Lung (tissue), 12 donors: Measurements from ENCODE around the gene ANKS1B. TPM values are rescaled to one million over a fixed set of nuclear protein-coding genes. Genes with fewer than 3 reads are reported as not detected.
"Not testable (repeated sequence)": the region's sequence is repeated elsewhere in the genome, so short reads cannot be mapped to it uniquely, and the experiment has no call there.

Experiments used
- ATAC-seq: fragments of 200-7000 bp; cut with Tn5 transposase; one replicate; pipeline ENCODE4 v1.9.1; 2020; ENCODE audit warnings: moderate number of reproducible peaks; ENCODE audit not compliant: insufficient read depth, low FRiP score
- DNase-seq, 3 donors: peaks; one replicate each; pipeline ENCODE4 v3.0.0-alpha.2; 2013 to 2017
- H3K27ac ChIP-seq, 2 donors: one replicate each; pipeline ENCODE4 v1.5.1; 2013; ENCODE audit warnings: mild to moderate bottlenecking in 2 of 2, moderate library complexity in 2 of 2, control low read depth in 1 of 2, inconsistent platforms in 1 of 2, low read depth in 1 of 2, low read length in 1 of 2
- H3K27me3 ChIP-seq, 3 donors: one replicate each; pipeline ENCODE4 v1.5.1; 2013; ENCODE audit warnings: low read length in 2 of 3; ENCODE audit not compliant: control insufficient read depth in 3 of 3, insufficient read depth in 3 of 3
- H3K36me3 ChIP-seq, 4 donors: one replicate each; pipeline ENCODE4 v1.5.1; 2013; ENCODE audit warnings: low read length in 4 of 4, mild to moderate bottlenecking in 1 of 4, moderate library complexity in 1 of 4; ENCODE audit not compliant: control insufficient read depth in 4 of 4, insufficient read depth in 4 of 4
- H3K4me1 ChIP-seq, 5 donors: one replicate each; pipeline ENCODE4 v1.5.1; 2013; ENCODE audit warnings: low read length in 5 of 5, mild to moderate bottlenecking in 2 of 5, moderate library complexity in 1 of 5; ENCODE audit not compliant: control insufficient read depth in 5 of 5, insufficient read depth in 5 of 5
- H3K4me3 ChIP-seq: one replicate; pipeline ENCODE4 v1.5.1; 2013; ENCODE audit warnings: mild to moderate bottlenecking, control low read depth, moderate library complexity
- H3K9ac ChIP-seq, 2 donors: one replicate each; pipeline ENCODE4 v1.5.1; 2013; ENCODE audit warnings: low read length in 2 of 2, control low read depth in 1 of 2; ENCODE audit not compliant: insufficient read depth in 1 of 2
- H3K9me3 ChIP-seq, 4 donors: one replicate each; pipeline ENCODE4 v1.5.1; 2013; ENCODE audit warnings: low read length in 3 of 4, mild to moderate bottlenecking in 1 of 4, moderate library complexity in 1 of 4; ENCODE audit not compliant: control insufficient read depth in 4 of 4, insufficient read depth in 3 of 4
- WGBS, 2 donors: extraction: QIAGEN DNeasy Blood & Tissue Kit; methylation state at CpG; one replicate each; pipeline ENCODE4 v1.1.7; 2013; 5-methylcytosine and 5-hydroxymethylcytosine counted together
- polyA plus RNA-seq, 2 donors: library from polyadenylated mRNA; stranded (reverse); fragments of 200-250 nt; gene quantifications; one replicate each; pipeline ENCODE4 v1.2.1, GENCODE V29; 2013
- total RNA-seq, 2 donors: library from RNA; depleted of rRNA in 1 of 2; stranded (reverse); fragments of >200 nt in 1 of 2; gene quantifications; one replicate each; pipeline ENCODE4 v1.2.1, GENCODE V29; 2014 to 2021
- TF ChIP-seq, protein P1 (sequence below): IDR thresholded peaks from 2 replicates; pipeline ENCODE4 v1.5.1; 2012; ENCODE audit warnings: mild to moderate bottlenecking; ENCODE audit errors: control extremely low read depth, extremely low read depth
- donor health status: control.
- donor health status: control.
- donor health status: Bipolar disorder and iron deficiency.
- donor health status: healthy.
- donor health status: DM: yes; HTN: yes; CAD: no.

ANKS1B gene
- total and polyA plus RNA-seq, 4 donors, result 0.32 to 10.3 (median 3.7) TPM

GRCh38 chr12:98758331-98758730, 1226.4 kb downstream of the ANKS1B start:
- H3K9ac ChIP-seq, result no peak overlapping the region
- H3K4me3 ChIP-seq, result no peak overlapping the region
- H3K9me3 ChIP-seq, result no peaks in the 10 kb centered on the region
- TF ChIP-seq, protein P1, sequence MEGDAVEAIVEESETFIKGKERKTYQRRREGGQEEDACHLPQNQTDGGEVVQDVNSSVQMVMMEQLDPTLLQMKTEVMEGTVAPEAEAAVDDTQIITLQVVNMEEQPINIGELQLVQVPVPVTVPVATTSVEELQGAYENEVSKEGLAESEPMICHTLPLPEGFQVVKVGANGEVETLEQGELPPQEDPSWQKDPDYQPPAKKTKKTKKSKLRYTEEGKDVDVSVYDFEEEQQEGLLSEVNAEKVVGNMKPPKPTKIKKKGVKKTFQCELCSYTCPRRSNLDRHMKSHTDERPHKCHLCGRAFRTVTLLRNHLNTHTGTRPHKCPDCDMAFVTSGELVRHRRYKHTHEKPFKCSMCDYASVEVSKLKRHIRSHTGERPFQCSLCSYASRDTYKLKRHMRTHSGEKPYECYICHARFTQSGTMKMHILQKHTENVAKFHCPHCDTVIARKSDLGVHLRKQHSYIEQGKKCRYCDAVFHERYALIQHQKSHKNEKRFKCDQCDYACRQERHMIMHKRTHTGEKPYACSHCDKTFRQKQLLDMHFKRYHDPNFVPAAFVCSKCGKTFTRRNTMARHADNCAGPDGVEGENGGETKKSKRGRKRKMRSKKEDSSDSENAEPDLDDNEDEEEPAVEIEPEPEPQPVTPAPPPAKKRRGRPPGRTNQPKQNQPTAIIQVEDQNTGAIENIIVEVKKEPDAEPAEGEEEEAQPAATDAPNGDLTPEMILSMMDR, result no peak
- no peaks in the 10 kb centered on the region for H3K4me1 ChIP-seq
- DNase-seq (no peak), ATAC-seq (no peak)
- H3K27me3 ChIP-seq, result no peaks in the 10 kb centered on the region
- H3K27ac ChIP-seq, result no peak overlapping the region
- peaks cover 0 to 6% (median 0%) of the 10 kb centered on the region in 4 donors for H3K36me3 ChIP-seq
- 70 to 91% methylated on average over 3 of the region's 3 CpGs for WGBS, 2 donors

GRCh38 chr12:98757455-98757854, 1227.3 kb downstream of the ANKS1B start:
- H3K4me1 ChIP-seq, result no peaks in the 10 kb centered on the region
- no peaks in the 10 kb centered on the region for H3K9me3 ChIP-seq
- no peak for ATAC-seq
- no peak overlapping the region for H3K27ac ChIP-seq
- peaks cover 0 to 6% (median 0%) of the 10 kb centered on the region in 4 donors for H3K36me3 ChIP-seq
- H3K4me3 ChIP-seq, result no peak overlapping the region
- WGBS, 2 donors, result 61 to 84% methylated on average over 3 to 4 of the region's 4 CpGs
- H3K9ac ChIP-seq, result no peak overlapping the region
- H3K27me3 ChIP-seq, result no peaks in the 10 kb centered on the region
- no peak for DNase-seq
- TF ChIP-seq, protein P1, result no peak

- H3K9me3 ChIP-seq, H3K4me1 ChIP-seq, H3K27ac ChIP-seq, H3K9ac ChIP-seq, ATAC-seq, H3K4me3 ChIP-seq, H3K36me3 ChIP-seq, H3K27me3 ChIP-seq, DNase-seq: not testable (repeated sequence)
- 91 to 92% methylated on average over 5 of the region's 5 CpGs for WGBS, 2 donors
These were observed 1228.9 kb downstream of the ANKS1B start for GRCh38 chr12:98755855-98756254.

- peaks cover 0 to 2% (median 0%) of the 10 kb centered on the region in 4 donors for H3K36me3 ChIP-seq
- no peaks in the 10 kb centered on the region for H3K4me1 ChIP-seq
- H3K9ac ChIP-seq, result no peak overlapping the region
- ATAC-seq (no peak), DNase-seq (no peak)
- H3K27ac ChIP-seq, result no peak overlapping the region
- H3K4me3 ChIP-seq, result no peak overlapping the region
- 67 to 75% methylated on average over 5 of the region's 5 CpGs for WGBS, 2 donors
- TF ChIP-seq, protein P1, result no peak
- no peaks in the 10 kb centered on the region for H3K27me3 ChIP-seq
- no peaks in the 10 kb centered on the region for H3K9me3 ChIP-seq
These were observed 1230.6 kb downstream of the ANKS1B start for GRCh38 chr12:98754095-98754494.
